ENCODE measurements around the gene DNAJB8. TPM values are rescaled to one million over a fixed set of nuclear protein-coding genes. Genes with fewer than 3 reads are reported as not detected.

DNAJB8 gene
- total and polyA plus RNA-seq, 11 donors, result not detected

DNA sequence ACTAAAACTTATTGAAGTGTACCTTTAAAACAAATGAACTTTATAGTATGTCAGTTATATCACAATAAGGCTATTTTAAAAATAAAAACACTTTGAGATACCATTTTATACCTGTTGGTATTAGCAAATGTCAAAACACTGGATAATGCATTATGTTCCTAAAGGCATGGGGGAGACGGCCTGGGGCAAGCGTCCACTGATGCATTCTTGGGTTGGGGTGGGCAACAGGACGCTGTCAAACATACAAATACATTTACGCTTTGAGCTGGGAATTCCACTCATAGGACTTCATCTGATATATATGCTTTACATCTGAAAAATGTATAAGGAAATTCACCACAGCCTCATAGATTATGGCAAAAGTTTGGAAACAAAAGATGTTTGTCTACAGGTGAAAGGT, 33.9 kb upstream of the DNAJB8 start:
- TF ChIP-seq, protein P1, sequence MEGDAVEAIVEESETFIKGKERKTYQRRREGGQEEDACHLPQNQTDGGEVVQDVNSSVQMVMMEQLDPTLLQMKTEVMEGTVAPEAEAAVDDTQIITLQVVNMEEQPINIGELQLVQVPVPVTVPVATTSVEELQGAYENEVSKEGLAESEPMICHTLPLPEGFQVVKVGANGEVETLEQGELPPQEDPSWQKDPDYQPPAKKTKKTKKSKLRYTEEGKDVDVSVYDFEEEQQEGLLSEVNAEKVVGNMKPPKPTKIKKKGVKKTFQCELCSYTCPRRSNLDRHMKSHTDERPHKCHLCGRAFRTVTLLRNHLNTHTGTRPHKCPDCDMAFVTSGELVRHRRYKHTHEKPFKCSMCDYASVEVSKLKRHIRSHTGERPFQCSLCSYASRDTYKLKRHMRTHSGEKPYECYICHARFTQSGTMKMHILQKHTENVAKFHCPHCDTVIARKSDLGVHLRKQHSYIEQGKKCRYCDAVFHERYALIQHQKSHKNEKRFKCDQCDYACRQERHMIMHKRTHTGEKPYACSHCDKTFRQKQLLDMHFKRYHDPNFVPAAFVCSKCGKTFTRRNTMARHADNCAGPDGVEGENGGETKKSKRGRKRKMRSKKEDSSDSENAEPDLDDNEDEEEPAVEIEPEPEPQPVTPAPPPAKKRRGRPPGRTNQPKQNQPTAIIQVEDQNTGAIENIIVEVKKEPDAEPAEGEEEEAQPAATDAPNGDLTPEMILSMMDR (IDR thresholded peaks at IDR 0.05), result no peak
- TF ChIP-seq POLR2A (IDR thresholded peaks at IDR 0.05), result no peak
- H3K36me3 ChIP-seq, result no peaks in the 10 kb centered on the region
- 91 to 95% (median 93%) methylated on average over 4 of the region's 4 CpGs for WGBS, 4 donors
- ATAC-seq, result no peak
- peaks cover 0 to 62% (median 16%) of the 10 kb centered on the region in 9 donors for H3K27me3 ChIP-seq
- H3K4me3 ChIP-seq, result no peak overlapping the region
- intact Hi-C loops (cut with DNase I), result loop anchor here in 3 of 10 donors (5.0 to 10.0 kb wide), 3 partner anchors 47 to 406 kb away; no protein-coding TSS in a partner anchor
- H3K9me3 ChIP-seq, result peaks cover 0 to under 1% (median 0%) of the 10 kb centered on the region in 12 donors
- peaks cover 7 to 20% (median 10%) of the 10 kb centered on the region in 12 donors for H3K4me1 ChIP-seq
- H3K27ac ChIP-seq, result no peak overlapping the region
- no peak for DNase-seq

DNA sequence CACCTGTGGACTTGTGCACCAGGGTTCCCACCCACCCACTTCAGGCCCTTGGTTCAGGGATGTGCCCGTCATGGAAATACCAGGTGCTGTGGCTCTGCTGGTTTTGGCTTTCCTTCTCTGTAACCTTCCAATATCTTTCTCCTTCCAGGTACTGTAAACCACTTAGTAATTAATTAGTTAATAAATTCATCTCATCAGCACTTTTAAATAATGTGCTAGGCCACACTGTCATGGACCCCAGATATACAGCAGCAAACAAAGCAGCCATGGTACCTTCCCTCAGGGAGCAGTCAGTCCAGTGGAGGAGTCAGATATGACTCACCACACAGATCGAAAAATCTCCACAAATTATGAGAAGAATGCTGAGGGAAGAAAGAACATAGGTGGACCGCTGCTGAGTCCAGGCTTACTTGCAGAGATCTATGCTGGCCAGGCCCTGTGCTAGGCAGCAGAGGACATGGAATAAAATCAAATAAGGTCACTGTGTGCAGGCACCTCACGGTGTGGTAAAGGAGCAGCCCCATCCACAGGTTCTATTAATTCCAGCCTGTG, 33.1 kb upstream of the DNAJB8 start:
- Histone ChIP-seq H3K27me3 (peaks cover 0 to 62% (median 16%) of the 10 kb centered on the region in 9 donors), H3K9me3 (no peaks in the 10 kb centered on the region), H3K27ac (no peak overlapping the region), H3K36me3 (no peaks in the 10 kb centered on the region), H3K4me1 (peaks cover 7 to 20% (median 10%) of the 10 kb centered on the region in 12 donors), H3K4me3 (no peak overlapping the region)
- WGBS, 4 donors, result 92 to 94% (median 93%) methylated on average over 4 of the region's 4 CpGs
- ATAC-seq (no peak), DNase-seq (no peak)
- intact Hi-C loops (cut with DNase I), result loop anchor here (2.0 to 10.0 kb wide), 17 partner anchors 48 to 422 kb away; no protein-coding TSS in a partner anchor
- TF ChIP-seq POLR2A (IDR thresholded peaks at IDR 0.05), result no peak
- TF ChIP-seq, protein P1 (IDR thresholded peaks at IDR 0.05), result no peak

DNA sequence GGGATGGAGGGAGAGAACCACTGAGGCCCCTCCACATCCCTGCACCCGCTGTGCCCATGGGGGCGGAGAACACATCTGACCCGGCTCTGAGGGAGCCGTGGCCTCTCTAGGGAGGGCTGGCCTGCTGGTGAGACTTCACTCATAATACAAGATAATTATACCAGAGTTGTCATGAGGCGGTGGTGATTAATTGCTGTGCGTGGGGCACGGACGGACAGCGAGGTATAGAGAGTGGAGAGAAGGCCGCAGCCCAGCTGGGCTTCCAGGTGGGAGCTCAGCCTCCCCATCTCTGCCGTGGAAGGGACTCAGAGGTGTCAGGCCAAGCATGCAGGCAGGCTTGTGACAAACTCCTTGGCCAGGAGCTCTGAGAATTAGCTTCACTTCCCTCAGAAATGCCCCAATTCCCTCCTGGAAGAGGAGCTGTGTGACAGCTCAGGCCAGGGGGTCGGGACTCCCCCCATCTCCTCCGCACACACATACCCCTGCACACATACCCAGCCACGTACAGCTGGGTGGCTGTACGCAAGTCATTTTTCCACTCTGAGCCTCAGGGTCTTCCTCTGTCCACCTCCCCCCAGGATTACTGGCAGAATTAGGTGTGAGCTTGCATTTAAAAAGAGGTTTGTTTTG, 32.3 kb upstream of the DNAJB8 start:
- no peak for DNase-seq
- no peaks in the 10 kb centered on the region for H3K36me3 ChIP-seq
- peaks cover 0 to 65% (median 16%) of the 10 kb centered on the region in 9 donors for H3K27me3 ChIP-seq
- no peak for ATAC-seq
- TF ChIP-seq, protein P1 (IDR thresholded peaks at IDR 0.05), result no peak
- no peak for TF ChIP-seq POLR2A (IDR thresholded peaks at IDR 0.05)
- no peaks in the 10 kb centered on the region for H3K9me3 ChIP-seq
- 77 to 90% (median 84%) methylated on average over 15 of the region's 15 CpGs for WGBS, 4 donors
- no peak overlapping the region for H3K4me3 ChIP-seq
- H3K4me1 ChIP-seq, result peaks cover 7 to 20% (median 10%) of the 10 kb centered on the region in 12 donors
- H3K27ac ChIP-seq, result no peak overlapping the region
- intact Hi-C loops (cut with DNase I), result loop anchor here (1.0 to 10.0 kb wide), 16 partner anchors 72 to 422 kb away; no protein-coding TSS in a partner anchor

DNA sequence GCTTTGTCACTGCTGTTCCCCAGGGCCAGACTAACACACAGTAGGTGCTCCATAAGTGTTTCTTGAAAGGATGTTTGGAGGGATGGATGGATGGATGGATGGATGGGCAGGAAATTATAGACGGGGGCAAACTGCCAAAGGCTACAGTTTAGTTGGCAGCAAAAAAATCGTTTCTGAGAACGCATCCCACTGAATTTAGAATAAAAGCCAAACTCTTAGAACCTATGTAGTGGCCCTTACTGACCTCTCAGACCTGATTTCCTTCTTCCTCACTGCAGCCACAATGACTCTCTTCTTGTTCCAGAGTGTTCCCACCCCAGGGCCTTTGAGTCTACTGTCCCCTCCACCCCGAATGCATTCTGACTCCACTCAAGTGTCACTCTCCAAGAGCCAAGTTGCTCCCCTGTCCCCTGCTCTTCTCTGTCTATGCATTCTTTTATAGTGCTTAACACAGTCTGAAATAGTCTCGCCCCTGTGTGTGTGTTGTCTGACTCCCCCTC, 31.5 kb upstream of the DNAJB8 start:
- H3K9me3 ChIP-seq, result no peaks in the 10 kb centered on the region
- no peak for TF ChIP-seq POLR2A (IDR thresholded peaks at IDR 0.05)
- TF ChIP-seq, protein P1 (IDR thresholded peaks at IDR 0.05), result no peak
- no peaks in the 10 kb centered on the region for H3K36me3 ChIP-seq
- 35 to 39% (median 37%) methylated on average over 5 of the region's 5 CpGs for WGBS, 4 donors
- peak overlapping the region in 2 of 12 donors; percentile 0 to 29 for H3K27ac ChIP-seq
- peaks cover 0 to 72% (median 22%) of the 10 kb centered on the region in 9 donors for H3K27me3 ChIP-seq
- ATAC-seq (no peak), DNase-seq (no peak)
- peaks cover 7 to 23% (median 12%) of the 10 kb centered on the region in 12 donors for H3K4me1 ChIP-seq
- intact Hi-C loops (cut with DNase I), result loop anchor here (1.0 to 10.0 kb wide), 16 partner anchors 71 to 421 kb away; no protein-coding TSS in a partner anchor
- peak overlapping the region in 9 of 12 donors; percentile 48 to 66 (median 59) for H3K4me3 ChIP-seq
